SK-MEL-5 (cell line): Measurements from ENCODE around the gene SYT17. TPM values are rescaled to one million over a fixed set of nuclear protein-coding genes. Genes with fewer than 3 reads are reported as not detected.
A peak's percentile ranks its signal among the peaks of the same experiment; 100 is the strongest.

ENCODE experiments used
- DNase-seq: peaks from one replicate; pipeline ENCODE4 v3.0.0-alpha.2; 2016; ENCODE audit warnings: low read depth, low spot score
- in situ Hi-C: cut with HindIII; loops from 2 replicates; pipeline ENCODE4 v1.10.0; 2016; ENCODE audit warnings: low sequenced_read_pairs, high pct_unique_total_duplicates, low pct_unique_long_range_greater_than_20kb
- polyA plus RNA-seq, 2 experiments: library from polyadenylated mRNA; depleted of rRNA; stranded (reverse); fragments of >200 nt; gene quantifications; 2 replicates each; pipeline ENCODE4 v1.2.3, GENCODE V29; 2015
- total RNA-seq: library from RNA; depleted of rRNA; stranded (reverse); fragments of >200 nt; shearing (Covaris generic); gene quantifications from 2 replicates; pipeline ENCODE4 v1.2.3, GENCODE V29; 2014; rRNA removed

Gene SYT17, protein sequence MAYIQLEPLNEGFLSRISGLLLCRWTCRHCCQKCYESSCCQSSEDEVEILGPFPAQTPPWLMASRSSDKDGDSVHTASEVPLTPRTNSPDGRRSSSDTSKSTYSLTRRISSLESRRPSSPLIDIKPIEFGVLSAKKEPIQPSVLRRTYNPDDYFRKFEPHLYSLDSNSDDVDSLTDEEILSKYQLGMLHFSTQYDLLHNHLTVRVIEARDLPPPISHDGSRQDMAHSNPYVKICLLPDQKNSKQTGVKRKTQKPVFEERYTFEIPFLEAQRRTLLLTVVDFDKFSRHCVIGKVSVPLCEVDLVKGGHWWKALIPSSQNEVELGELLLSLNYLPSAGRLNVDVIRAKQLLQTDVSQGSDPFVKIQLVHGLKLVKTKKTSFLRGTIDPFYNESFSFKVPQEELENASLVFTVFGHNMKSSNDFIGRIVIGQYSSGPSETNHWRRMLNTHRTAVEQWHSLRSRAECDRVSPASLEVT
- total RNA-seq: 17.3 and 18.5 TPM in 2 replicates
- 31.9 and 43.0 TPM in 2 replicates for polyA plus RNA-seq (2015; cell fraction: cytosol; rRNA removed)
- polyA plus RNA-seq (2015; cell fraction: nucleus; rRNA removed): 37.8 and 67.9 TPM in 2 replicates

DNA sequence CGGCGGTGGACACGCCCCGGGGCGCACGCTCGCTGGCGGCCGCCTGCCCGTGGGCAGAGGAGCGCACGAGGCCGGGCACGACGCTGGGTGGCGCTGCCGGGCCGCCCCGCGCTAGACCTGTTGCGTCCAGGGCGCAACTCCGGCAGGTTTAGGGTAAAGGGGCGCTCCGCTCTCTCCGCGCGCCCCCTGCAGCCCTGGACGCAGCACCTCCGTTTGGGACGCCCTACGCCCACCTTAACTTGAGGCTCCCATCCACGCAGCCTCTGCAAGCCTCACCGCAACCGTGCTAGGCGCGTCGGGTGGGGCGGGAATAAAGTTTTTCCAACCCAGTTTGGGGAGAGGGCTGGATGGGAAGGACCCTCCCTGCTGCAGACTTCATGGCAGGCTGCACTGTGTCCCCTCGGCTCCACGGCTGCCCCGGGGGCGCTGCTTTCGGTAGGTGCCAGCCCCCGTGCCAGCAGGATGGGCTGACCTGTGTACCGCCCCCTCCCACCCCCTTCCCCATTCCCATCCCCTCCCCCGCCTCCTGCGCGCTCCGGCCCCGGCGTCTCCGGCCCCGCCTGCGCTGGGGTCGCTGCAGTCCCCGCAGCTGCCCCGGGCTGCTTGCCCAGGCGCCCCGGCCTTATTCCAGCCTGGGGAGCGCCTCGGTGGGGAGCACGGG is at the start of gene SYT17:
Gene SYT17 (plus strand): TSS at position 531 of the 661 bp plus-strand sequence. CDS start 407 bp downstream, outside the sequence.
- peak; percentile 81 for DNase-seq
- in situ Hi-C loops: no loop called here

DNA sequence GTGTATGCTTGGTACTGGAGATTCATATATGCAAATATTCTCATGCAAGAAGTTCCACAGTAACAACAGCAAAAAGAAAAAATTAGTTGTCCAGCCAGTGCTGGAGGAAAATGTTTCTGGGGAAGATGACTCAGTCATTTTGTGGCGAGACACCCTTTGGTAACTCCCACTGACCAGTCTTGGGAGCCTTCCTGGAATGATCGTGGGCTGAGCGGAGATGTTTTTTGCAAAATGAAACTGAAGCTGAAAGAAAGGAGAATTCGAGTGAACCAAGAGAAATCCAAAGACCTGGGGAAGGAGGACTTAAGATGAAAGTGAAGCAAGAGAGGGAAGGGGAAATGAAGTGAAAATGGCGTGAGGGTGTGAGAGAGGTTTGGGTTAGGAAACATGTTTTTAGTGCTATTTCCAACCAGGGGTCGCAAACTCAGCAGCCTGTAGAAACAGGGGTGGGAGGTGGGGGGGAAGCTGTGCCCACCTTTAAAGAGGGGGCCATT is 49.1 kb upstream of the SYT17 start:
- in situ Hi-C loops: no loop called here
- peak; percentile 53 for DNase-seq

DNA sequence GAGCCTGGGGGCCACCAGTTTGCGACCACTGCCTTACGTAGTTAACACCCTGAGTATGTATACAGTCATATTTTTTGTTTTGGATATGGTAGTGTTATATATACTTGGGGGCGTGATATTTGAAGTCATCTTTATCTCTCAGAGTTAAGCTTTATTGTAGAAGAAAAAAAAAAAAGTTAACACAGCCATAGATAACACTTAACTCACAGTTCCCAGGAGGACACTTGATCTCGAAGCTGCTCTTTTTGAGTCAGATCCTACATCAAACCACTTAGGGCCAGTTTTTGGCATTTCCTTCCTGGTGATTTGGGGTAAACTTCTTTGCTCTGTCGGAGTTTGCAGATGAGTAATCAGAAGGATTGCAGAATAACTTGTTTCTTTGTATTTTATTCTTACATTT is 48.5 kb upstream of the SYT17 start:
- no peak for DNase-seq
- in situ Hi-C loops: no loop called here

GRCh38 chr16:19123535-19124178 is 44.4 kb upstream of the SYT17 start:
- in situ Hi-C loops: no loop called here
- DNase-seq: no peak

DNA sequence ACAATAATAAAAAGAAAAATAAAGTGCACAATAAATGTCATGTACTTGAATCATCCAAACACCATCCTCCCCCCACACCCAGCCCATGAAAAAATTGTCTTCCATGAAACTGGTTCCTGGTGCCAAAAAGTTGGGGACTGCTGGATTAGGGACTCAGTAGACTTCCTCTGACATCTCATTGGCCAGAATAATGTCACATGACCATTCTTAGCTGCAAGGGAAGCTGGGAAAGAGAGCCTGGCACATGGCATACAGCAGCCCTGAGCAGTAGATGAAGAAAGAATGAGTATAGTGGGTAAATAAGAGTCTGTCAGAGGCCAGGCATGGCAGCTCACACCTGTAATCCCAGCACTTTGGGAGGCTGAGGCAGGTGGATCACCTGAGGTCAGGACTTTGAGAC is 41.7 kb upstream of the SYT17 start:
- in situ Hi-C loops: no loop called here
- DNase-seq: no peak

GRCh38 chr16:19127205-19127604 is 40.8 kb upstream of the SYT17 start:
- in situ Hi-C loops: no loop called here
- DNase-seq: no peak

DNA sequence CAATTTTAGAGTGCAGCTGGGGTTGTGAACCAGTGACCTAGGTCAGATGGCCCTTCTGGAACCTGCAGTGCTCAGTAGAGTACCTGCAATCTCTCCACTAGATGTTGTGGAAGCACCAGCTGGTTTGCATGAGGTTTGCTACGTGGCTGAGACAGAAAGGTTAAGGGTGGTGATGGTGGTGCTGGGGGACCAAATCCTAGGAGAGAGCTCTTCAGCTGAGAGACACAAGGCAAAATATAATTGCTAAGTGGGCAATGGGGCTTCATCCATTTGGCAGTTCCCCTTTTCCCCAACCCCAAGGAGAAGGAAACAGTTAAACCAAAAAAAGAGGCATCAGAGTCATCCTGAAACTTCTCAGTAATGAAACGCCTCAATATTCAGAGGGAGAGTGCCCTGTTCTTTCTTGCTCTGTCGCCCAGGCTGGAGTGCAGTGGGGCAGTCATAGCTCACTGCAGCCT is 40.3 kb upstream of the SYT17 start:
- in situ Hi-C loops: no loop called here
- DNase-seq: no peak

GRCh38 chr16:19128454-19129200 is 39.4 kb upstream of the SYT17 start:
- in situ Hi-C loops: no loop called here
- no peak for DNase-seq

- in situ Hi-C loops: no loop called here
Observed at GRCh38 chr16:19130385-19130784, 37.7 kb upstream of the SYT17 start.

GRCh38 chr16:19130852-19131824 is 36.9 kb upstream of the SYT17 start:
- DNase-seq: peak; percentile 62
- in situ Hi-C loops: no loop called here

More at GRCh38 chr16:19130385-19130784, 37.7 kb upstream of the SYT17 start:
- DNase-seq: no peak

DNA sequence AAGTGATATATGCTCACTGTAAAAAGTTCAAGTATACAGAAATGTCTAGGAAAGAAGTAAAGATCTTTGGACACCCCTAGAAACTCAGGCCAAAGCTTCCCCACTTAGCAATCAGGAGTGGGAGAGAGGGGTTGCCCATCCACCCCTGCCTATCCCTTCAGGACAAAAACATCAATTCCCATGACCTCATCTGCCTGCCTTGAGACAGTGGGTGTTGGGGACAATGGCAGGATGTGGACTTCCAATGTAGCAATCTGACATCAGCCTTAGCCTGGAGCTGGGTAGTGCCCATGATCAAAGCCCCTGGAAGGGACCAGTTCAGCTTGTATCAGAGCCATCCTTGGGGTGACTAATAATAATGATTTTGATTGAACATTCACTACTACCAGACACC is 36.2 kb upstream of the SYT17 start:
- DNase-seq: no peak
- in situ Hi-C loops: no loop called here

DNA sequence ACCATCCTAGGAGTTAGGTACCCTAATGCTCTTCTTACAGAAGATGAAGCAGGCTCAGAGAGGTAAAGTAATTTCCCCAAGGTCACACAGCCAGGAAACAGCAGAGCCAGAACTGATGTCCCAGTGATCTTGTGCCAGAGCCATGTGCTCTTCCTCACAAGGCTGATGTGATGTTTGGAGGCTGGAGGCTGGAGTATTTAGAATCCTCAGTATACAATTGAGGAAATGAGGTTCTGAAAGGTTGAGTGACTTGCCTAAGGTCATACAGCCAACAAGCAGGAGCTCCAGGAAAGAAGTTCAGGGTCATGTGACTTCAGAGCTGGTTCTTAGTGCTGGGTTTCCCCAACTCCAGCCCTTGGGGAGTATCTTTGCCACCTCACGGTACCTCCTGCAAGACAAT is 35.8 kb upstream of the SYT17 start:
- in situ Hi-C loops: no loop called here
- no peak for DNase-seq

DNA sequence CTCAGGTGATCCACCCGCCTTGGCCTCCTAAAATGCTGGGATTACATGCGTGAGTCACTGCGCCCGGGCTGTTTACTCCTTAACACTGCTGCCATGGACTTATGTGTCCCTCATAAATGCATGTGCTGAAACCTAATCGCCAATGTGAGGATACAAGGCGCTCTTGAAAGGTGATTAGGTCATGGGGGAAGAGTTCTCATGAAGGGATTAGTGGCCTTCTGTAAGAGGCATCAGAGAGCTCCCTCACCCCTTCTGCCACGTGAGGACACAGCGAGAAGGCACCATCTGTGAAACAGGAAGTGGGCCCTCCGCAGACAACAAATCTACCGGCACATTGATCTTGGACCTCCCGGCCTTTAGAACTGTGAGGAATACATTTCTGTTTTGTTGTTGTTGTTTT is 35.1 kb upstream of the SYT17 start:
- in situ Hi-C loops: no loop called here
- no peak for DNase-seq

DNA sequence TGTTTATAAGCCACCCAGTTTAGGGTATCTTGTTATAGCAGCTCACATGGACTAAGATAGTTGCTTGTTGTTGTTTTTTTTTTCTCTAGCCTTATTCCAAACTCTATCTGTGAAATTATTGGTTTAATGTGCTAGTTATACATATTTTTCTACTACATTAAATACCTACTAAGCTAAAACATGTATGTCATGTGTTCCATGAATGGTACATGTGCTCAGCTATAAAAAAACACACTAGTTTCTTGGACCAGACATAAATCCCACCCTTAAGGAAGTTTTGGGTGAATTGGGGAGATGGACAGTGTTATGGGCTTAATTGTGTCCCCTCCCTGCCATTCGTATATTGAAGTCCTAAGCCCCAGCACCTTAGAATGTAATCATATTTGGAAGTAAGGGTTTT is 34.4 kb upstream of the SYT17 start:
- no peak for DNase-seq
- in situ Hi-C loops: no loop called here

DNA sequence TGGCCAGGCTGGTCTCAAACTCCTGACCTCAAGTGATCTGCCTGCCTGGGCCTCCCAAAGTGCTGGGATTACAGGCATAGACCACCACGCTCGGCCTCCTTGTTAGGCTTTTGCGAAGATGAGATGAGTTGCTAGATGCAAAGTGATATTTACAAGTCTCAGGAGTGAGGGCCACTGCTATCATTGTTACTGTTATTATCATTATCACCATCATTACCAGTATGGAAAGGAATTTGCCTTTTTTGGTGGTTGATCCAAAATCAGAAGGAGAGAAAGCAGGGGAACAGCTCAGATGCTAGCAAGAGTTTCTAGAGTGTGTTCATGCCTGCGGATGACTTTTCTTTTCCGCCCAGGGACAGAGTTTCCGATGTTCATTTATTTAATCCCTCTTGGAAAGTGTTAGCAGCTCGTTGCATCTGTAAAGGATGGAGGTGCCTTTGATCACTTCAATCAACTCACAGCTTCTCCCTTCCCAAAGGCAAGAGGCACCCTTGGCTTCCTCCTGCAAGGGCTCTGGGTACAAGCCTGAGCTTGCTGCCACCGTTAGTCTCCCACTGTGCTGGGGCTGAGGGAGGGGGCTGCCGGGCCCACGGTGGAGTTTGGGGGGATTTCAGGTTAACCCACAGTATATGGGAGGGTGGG is 32.7 kb upstream of the SYT17 start:
- in situ Hi-C loops: no loop called here
- DNase-seq: no peak

- in situ Hi-C loops: no loop called here
- DNase-seq: no peak
Observed at GRCh38 chr16:19135896-19136438, 32.1 kb upstream of the SYT17 start.
